Loucy (cell line): ENCODE results near the gene DPP3.
"Not testable (repeated sequence)": the region's sequence is repeated elsewhere in the genome, so short reads cannot be mapped to it uniquely, and the experiment has no call there.

Experiments
- H2AFZ ChIP-seq: fragments of 200-600 bp; sonication (generic); 2 replicates; pipeline ENCODE4 v1.6.0; 2016; ENCODE audit warnings: antibody characterized with exemption, mild to moderate bottlenecking, low read length, moderate library complexity
- H3F3A ChIP-seq: fragments of 200-600 bp; 2 replicates; pipeline ENCODE4 v1.6.0; 2016; ENCODE audit warnings: antibody characterized with exemption, low read depth, mild to moderate bottlenecking
- H3K27me3 ChIP-seq: fragments of 200-600 bp; sonication (generic); 2 replicates; pipeline ENCODE4 v1.6.1; 2014; ENCODE audit warnings: low read length, mild to moderate bottlenecking; ENCODE audit not compliant: insufficient read depth, poor library complexity, severe bottlenecking
- H3K36me3 ChIP-seq: fragments of 200-600 bp; sonication (generic); 2 replicates; pipeline ENCODE4 v1.6.1; 2016; ENCODE audit warnings: low read length; ENCODE audit not compliant: insufficient read depth
- H3K4me1 ChIP-seq: fragments of 200-600 bp; sonication (generic); 2 replicates; pipeline ENCODE4 v1.5.1; 2014; ENCODE audit warnings: low read length, mild to moderate bottlenecking; ENCODE audit not compliant: insufficient read depth, poor library complexity, severe bottlenecking
- H3K4me2 ChIP-seq: fragments of 200-600 bp; sonication (generic); 2 replicates; pipeline ENCODE4 v1.6.0; 2014; ENCODE audit warnings: antibody characterized with exemption, low read length, low read depth, mild to moderate bottlenecking; ENCODE audit not compliant: poor library complexity, severe bottlenecking
- H3K4me3 ChIP-seq: fragments of 200-600 bp; sonication (generic); 2 replicates; pipeline ENCODE4 v1.5.1; 2014; ENCODE audit warnings: low read length, mild to moderate bottlenecking, mixed read lengths; ENCODE audit not compliant: poor library complexity, severe bottlenecking
- H3K79me2 ChIP-seq: fragments of 200-600 bp; sonication (generic); 2 replicates; pipeline ENCODE4 v1.6.1; 2014; ENCODE audit warnings: low read length; ENCODE audit not compliant: insufficient read depth
- H3K9ac ChIP-seq: fragments of 200-600 bp; sonication (generic); 2 replicates; pipeline ENCODE4 v1.6.0; 2014; ENCODE audit warnings: mild to moderate bottlenecking, low read depth, low read length, moderate library complexity; ENCODE audit not compliant: poor library complexity, severe bottlenecking
- H3K9me2 ChIP-seq: fragments of 200-600 bp; sonication (generic); replicated peaks from 2 replicates; pipeline ENCODE4 v1.6.1; 2016; ENCODE audit warnings: low read depth, low read length, mixed read lengths
- H3K9me3 ChIP-seq: fragments of 200-600 bp; sonication (generic); 2 replicates; pipeline ENCODE4 v1.6.1; 2014; ENCODE audit warnings: mild to moderate bottlenecking, antibody characterized with exemption, low read length, low read depth; ENCODE audit not compliant: insufficient read depth
- H4K20me1 ChIP-seq: fragments of 200-600 bp; sonication (generic); 2 replicates; pipeline ENCODE4 v1.6.0; 2014; ENCODE audit warnings: antibody characterized with exemption, low read length, mild to moderate bottlenecking; ENCODE audit not compliant: insufficient read depth, poor library complexity, severe bottlenecking
- CTCF ChIP-seq: fragments of 200-600 bp; sonication (generic); conservative IDR thresholded peaks from 2 replicates; pipeline ENCODE4 v1.5.1; 2014; ENCODE audit warnings: mild to moderate bottlenecking, antibody characterized with exemption, low read length
- EZH2phosphoT487 ChIP-seq: fragments of 200-600 bp; IDR thresholded peaks from 2 replicates; pipeline ENCODE4 v1.6.1; 2018; ENCODE audit warnings: antibody characterized with exemption, mild to moderate bottlenecking, moderate library complexity, borderline replicate concordance

DPP3 gene

GRCh38 chr11:66541892-66542291, 61.7 kb downstream of the DPP3 start:
- H2AFZ ChIP-seq, result no peak overlapping the region
- H3F3A ChIP-seq, result peaks cover 4% of the 10 kb centered on the region; the same call in 1 of the 2 replicates
- H3K4me1 ChIP-seq, result peaks cover 16% of the 10 kb centered on the region
- no peaks in the 10 kb centered on the region for H3K27me3 ChIP-seq
- no peaks in the 10 kb centered on the region for H4K20me1 ChIP-seq
- peaks cover 37% of the 10 kb centered on the region for H3K79me2 ChIP-seq
- TF ChIP-seq CTCF (no peak), EZH2phosphoT487 (no peak)
- no peak overlapping the region for H3K4me3 ChIP-seq
- no peaks in the 10 kb centered on the region; the same call in 1 of the 2 replicates for H3K36me3 ChIP-seq
- no peaks in the 10 kb centered on the region for H3K9me3 ChIP-seq
- H3K9ac ChIP-seq, result peak overlapping the region; percentile 93
- peak overlapping the region; percentile 95 for H3K4me2 ChIP-seq
- H3K9me2 ChIP-seq, result no peaks in the 10 kb centered on the region

GRCh38 chr11:66542362-66542761, 62.1 kb downstream of the DPP3 start:
- TF ChIP-seq EZH2phosphoT487 (no peak), CTCF (no peak)
- Histone ChIP-seq H3K79me2 (peaks cover 37% of the 10 kb centered on the region), H3F3A (peaks cover 4% of the 10 kb centered on the region; the same call in 1 of the 2 replicates), H3K9me3 (no peaks in the 10 kb centered on the region), H4K20me1 (no peaks in the 10 kb centered on the region), H3K27me3 (no peaks in the 10 kb centered on the region), H3K4me2 (peak overlapping the region; percentile 95), H3K9me2 (no peaks in the 10 kb centered on the region), H3K9ac (peak overlapping the region; percentile 93), H3K4me1 (peaks cover 16% of the 10 kb centered on the region), H3K4me3 (peak overlapping the region; percentile 94), H3K36me3 (no peaks in the 10 kb centered on the region; the same call in 1 of the 2 replicates), H2AFZ (no peak overlapping the region)

- Histone ChIP-seq H3K27me3 (no peaks in the 10 kb centered on the region), H3F3A (peaks cover 4% of the 10 kb centered on the region; the same call in 1 of the 2 replicates), H3K4me3 (peak overlapping the region; percentile 94), H3K9me3 (no peaks in the 10 kb centered on the region), H3K36me3 (no peaks in the 10 kb centered on the region; the same call in 1 of the 2 replicates), H3K4me1 (peaks cover 16% of the 10 kb centered on the region), H2AFZ (0 out of 2 replicates have a peak overlapping the region, but pooled peaks have one; percentile 40), H3K9me2 (no peaks in the 10 kb centered on the region), H3K4me2 (peak overlapping the region; percentile 95), H3K9ac (peak overlapping the region; percentile 93), H4K20me1 (no peaks in the 10 kb centered on the region), H3K79me2 (peaks cover 37% of the 10 kb centered on the region)
- TF ChIP-seq CTCF (peak; percentile 58), EZH2phosphoT487 (no peak)
These were observed 63.3 kb downstream of the DPP3 start for GRCh38 chr11:66543263-66544107.

GRCh38 chr11:66544952-66545351, 64.7 kb downstream of the DPP3 start:
- Histone ChIP-seq H3K4me3 (peak overlapping the region; percentile 94), H3K9ac (peak overlapping the region; percentile 93), H3K79me2 (peaks cover 37% of the 10 kb centered on the region), H3K4me1 (peaks cover 16% of the 10 kb centered on the region), H3K4me2 (peak overlapping the region; percentile 95)
- H3F3A ChIP-seq, H4K20me1 ChIP-seq, H2AFZ ChIP-seq, H3K36me3 ChIP-seq, H3K9me3 ChIP-seq, H3K27me3 ChIP-seq, H3K9me2 ChIP-seq: not testable (repeated sequence)
